Right lung (tissue), 5 donors: ENCODE results near the gene PPP5C. TPM values are rescaled to one million over a fixed set of nuclear protein-coding genes. Genes with fewer than 3 reads are reported as not detected.
"Not testable (repeated sequence)": the region's sequence is repeated elsewhere in the genome, so short reads cannot be mapped to it uniquely, and the experiment has no call there.

Experiments used
- DNase-seq, 2 donors: peaks; one replicate each; pipeline ENCODE4 v3.0.0-alpha.2; 2013
- polyA plus RNA-seq, 5 donors: library from polyadenylated mRNA; unstranded; fragments of 120-200 nt; gene quantifications; one replicate each; pipeline versions ENCODE4 v1.2.1 to v1.2.3, GENCODE V29; 2013; ENCODE audit warnings: inconsistent platforms in 1 of 5, low replicate concordance in 1 of 5; ENCODE audit not compliant: insufficient read length in 5 of 5, insufficient read depth in 1 of 5

Gene PPP5C
- polyA plus RNA-seq, 5 donors: 95.7 to 107 (median 104) TPM

DNA sequence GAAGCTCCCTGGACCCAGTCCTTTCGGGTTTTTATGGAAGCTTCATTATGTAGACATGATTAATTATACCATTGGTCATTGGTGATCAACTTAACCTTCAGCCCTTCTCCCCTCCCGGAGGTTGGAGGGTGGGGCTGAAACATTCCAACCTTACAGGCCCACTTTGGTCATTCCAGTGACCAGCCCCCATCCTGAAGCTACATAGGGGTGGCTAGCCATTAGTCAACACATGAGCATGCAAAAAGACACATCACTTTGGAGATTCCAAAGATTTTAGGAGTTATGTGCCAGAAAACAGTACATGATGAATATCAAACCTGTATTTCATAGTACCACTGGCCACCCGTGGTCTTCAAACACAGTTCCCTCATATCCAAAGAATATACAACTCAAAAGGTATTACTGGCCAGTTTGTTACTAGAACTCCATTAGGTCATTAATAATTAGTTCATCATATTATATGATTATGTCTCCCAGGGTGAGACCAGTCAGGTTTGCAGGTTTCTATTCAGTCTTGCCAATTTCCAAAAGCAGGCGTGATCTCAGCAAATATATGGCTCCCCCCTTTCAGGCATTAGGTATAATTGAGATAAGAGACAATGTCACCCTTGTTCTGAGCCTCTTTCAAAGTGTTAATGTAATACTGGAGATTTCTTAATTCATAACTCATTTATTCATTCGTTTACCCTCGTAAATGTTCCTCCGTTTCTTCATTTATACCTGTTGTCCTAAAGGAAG lies 11.1 kb downstream of the PPP5C start:
- no peak for DNase-seq

DNA sequence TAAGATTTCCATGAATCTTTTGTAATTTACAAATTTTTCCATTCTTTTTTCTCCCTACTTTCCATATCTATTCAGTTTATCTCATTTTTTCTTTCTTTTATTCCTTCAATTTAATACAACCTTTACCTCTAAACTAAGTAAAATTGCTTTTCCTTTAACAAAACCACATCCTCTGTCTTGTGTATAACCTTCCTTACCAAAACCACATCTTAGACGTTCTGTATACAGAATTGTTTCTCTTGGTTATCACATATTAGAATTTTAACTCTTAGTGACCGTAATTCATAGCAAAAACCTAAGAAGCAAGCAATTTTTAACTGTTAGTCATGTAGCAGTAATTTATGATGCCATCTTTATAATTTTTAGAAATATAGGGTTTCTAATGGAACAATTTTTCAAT lies 15.0 kb downstream of the PPP5C start:
- no peak for DNase-seq

DNA sequence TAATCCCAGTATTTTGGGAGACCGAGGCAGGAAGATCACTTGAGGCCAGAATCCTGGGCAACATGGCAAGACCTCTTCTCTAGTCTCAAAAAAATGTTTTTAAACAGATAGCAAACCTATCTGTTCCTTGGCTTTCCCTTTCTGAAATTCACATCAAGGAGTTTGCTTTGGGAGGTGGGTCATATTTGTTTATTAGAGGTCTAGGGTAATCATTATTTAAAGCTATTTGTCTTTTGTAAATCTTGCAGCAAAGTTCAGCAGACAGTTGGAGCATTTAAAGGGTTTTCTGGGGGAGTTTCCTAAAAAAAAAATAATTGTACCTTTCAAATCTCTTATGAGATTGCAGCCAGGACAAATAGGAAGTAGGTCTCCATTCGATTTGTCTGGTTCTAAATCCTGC lies 17.5 kb downstream of the PPP5C start:
- DNase-seq: no peak

DNA sequence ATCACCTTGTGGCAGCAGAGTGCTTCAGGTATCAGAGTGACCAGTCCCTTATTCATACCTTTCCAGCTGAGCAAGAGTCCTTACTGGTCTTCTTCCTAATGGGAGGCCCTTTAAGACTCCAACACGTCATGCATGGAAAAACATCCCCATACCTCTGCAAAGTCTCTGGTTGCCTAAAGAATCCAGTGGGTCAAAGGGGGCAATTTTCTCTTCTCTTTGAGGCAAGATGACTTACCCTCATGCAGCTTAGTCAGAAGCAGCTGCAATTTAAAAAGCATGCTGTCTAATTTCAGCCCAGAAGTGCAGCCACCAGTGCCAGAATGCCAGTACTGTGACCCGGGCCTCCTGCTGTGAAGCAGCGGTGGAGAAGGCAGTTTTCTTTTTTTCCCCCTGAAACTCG lies 18.7 kb downstream of the PPP5C start:
- no peak for DNase-seq

DNA sequence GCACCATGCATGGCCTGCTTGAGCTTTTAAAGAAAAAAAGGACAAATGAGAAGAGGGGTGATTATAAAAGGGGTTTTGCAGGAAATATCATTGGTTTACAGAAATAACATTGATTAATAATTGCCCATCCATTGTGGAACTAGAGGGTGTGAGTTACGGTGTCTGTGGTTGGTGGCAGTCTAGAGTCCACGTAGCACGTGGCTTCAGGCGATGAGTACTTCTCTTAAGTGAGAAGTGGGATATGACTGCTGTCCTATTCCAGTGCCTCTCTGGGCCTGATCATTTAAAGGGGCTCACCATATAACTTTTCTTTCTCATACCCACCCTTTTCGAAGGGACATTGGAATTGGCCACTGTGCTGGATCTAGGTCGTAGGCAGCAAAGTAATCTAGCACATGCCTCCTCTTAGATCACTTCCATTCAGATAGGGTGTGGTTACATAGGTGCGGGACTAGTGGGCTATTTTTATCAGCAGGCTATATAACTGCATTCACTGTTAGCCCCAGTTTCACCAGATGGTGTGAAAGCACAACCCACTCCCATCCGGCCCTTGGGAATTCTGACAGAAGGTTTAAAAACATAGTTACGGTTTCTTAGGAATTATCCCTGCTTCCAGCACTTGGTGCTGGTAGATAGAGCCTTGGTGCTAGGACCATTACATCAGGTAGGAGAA lies 19.9 kb downstream of the PPP5C start:
- no peak for DNase-seq

DNA sequence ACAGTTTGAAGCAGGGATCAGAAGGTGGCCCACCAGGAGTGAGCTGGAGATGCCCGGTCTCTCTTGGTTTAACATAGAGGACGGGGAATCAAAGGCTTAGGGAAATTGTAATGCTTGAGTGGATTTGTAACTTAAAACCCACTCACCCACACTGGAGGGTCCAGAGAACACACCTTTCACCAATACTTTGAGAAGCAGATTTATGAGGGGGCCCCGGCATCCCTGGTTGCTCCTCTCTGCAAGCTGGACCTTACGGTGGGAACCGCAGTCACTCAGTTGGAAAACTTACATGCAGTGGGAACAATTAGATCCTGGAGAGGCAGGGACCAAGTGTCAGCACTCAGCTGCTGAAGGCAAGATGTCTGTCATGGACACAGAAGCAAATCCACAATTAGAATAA lies 20.5 kb downstream of the PPP5C start:
- no peak for DNase-seq

DNA sequence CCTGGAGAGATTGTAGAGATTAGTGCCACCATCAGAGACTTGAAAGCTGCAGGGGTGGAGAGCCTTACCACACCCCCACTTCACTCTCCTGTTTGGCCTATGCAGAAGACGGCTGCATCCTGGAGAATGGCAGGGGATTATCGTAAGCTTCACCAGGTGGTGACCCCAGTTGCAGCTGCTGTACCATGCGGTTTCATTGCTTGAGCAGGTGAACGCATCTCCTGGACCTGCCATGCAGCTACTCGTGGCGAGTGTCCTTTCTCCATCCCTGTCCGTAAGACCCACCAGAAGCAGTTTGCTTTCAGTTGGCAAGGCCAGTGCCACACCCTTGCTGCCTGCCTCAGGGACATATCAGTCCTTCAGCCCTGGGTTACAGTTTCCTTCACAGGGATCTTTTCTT lies 21.2 kb downstream of the PPP5C start:
- no peak for DNase-seq

DNA sequence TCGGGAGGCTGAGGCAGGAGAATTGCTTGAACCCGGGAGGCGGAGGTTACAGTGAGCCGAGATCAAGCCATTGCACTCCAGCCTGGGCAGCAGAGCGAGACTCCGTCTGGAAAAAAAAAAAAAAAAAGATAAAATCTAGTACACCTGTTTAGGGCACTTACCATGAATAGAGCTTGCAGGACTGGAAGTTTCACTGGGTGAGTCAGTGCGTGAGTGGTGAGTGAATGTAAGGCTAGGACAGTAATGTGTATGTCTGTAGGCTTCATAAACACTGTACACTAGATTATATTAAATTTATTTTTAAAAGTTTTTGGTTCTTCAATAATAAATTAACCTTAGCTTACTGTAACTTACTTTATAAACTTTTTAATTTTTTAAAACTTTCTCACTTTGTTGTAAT lies 22.9 kb downstream of the PPP5C start:
- DNase-seq: no peak

DNA sequence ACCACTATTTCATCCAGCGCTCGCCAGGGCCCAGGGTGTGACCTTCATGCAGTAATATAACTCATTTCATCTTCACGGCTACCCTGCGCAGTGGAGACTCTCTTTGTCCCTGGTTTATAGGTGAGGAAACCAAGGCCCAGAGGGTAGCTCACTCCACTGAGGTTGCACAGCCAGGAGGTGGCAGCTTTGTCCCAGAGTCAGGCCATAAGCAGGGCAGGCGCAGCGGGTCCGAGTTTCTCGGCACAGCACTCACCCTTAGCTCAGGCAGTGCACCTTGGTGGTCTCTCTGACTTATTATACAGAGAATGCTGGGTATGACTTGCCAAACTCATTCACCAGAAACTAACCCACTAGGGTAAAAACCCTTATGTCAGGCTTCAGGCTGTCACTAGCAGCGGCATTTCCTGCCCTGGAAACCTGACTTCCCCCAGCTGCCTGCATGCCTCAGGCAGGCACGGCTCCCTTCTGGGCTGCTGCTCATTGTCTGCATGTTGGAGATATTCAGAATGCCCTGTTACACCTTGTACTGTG lies 24.5 kb downstream of the PPP5C start:
- DNase-seq: no peak

DNA sequence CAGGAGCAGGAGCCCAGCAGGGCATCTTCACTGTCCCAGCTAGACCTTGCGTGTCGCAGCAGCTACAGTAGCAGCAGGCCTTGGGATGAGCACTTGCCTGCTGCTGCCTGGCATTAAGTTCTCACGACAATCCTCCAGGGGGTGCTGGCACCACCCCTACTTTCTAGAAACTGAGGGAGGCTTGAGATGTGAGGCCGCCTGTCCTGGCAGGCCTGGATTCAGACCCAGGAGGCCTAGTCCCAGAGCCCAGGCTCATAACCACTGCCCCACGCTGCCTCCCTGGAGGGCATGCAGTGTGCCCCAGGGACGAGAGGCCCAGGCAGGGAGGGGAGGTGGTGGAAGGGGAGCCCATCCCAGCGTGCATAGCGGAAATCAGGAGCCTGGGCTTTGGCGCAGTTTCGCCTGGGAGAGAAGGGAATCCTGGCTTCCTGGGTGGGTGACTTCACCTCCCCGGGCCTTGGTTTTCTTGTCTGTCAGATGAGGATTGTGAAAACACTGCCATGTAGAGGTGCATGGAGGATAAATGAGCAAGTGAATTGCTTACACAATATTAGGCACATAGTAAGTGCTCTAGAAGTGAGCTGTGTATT lies 26.1 kb downstream of the PPP5C start:
- DNase-seq: no peak

DNA sequence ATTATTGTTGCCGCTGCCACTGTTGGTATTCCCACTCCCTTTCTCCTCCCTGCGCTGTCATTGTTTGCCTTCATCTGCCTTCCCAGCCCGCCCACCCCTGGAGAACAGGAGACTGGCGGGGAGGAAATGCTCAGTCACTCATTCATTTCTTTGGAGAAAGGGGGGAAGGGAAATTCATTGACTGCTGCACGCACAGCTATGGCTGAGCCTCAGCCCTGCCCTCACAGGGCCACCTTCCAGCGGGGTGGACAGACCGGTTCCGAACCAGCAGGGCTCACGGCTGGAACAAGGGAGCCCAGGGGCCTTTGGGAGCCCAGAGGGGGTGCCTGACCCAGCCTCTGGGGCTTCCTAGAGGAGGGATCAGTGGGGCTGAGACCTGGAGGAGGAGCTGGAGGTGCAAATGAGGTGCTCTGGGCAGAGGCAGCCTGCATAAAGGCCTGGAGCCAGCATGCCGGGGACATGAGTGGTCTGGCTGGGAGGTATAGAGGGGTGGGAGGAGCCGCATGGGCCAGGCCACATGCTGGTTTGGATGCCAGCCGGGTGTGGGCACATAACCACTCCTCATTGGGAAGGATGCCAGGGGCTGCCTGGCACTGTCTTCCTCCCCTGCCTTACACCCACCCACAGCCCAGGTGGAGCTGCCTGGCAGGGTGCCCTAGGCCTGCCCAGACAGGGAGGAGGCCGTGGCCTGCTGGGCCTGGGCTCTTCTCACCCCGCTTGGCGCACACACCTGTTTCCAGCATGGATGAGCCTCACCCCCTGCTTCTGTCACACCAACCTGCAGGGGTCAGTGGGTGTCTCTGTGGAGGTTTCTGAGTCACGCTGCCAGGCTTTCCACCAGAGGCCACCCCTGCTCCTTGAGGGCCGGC lies 26.8 kb downstream of the PPP5C start:
- DNase-seq: peak; percentile 68 to 75

DNA sequence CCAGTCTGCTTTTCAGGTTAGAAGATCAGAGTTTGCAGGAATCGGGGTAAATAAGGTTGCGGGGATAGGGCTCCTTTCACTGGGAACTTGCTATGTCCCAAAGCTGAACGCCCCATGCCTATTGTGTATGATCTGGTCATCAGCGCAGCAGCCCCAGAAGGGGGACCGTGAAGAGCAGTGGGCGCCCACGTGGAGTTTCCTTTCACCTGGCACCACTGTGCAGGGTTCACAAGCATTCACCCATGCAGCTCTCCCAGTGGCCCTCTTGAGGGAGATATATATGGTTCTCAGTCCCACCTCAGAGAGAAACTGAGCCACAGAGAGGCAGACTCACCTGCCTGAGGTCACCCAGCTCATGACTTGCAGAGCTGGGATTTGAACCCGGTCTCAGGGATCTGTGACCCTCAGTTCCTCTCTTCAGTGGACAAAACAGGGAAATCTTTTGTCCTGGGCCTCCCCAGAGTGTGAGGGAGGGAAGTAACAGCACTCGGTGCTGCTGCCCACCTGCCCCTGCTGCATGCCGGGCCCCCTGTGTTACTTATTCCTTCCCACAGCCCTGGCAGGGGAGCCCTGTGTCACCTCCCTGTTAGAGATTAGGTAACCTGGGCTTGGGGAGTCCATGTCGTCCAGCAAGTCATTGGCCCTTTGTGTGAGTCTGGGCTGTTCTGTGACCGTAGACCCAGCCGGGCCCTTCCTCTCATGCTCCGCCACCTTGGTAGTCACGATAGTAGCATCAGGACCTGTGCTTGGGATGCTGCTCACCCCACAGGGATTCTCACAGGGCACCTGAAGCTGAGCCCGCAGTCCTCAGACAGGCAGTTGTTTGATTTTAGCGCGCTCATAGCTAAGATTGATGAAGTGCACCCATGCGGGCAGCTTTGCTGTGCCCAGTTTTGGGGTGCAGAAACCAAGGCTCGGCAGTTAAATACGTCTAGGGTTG lies 27.9 kb downstream of the PPP5C start:
- DNase-seq: no peak

DNA sequence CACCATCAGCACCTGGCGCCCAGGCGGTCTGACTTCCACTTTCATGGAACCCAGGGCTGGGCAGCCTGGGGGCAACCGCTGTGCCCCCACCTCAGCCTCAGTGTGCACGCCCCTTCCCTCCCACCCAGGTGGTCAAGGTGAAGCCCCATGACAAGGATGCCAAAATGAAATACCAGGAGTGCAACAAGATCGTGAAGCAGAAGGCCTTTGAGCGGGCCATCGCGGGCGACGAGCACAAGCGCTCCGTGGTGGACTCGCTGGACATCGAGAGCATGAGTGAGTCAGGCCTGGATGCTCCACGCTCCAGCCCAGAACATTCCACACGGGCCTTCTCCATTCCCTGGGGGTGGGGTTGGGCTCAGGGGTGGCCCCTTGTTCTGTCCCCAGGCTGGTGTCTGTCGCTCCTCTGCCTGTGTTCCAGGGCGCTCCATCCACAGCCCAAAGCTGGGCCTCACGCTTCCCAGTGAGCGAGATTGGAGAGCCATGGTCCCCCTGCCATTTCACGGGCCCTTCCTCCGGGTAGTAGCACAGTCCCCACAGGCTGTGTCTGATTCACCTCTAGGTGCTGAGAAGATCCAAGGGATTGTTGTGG lies 28.7 kb downstream of the PPP5C start:
- DNase-seq: not testable (repeated sequence)

DNA sequence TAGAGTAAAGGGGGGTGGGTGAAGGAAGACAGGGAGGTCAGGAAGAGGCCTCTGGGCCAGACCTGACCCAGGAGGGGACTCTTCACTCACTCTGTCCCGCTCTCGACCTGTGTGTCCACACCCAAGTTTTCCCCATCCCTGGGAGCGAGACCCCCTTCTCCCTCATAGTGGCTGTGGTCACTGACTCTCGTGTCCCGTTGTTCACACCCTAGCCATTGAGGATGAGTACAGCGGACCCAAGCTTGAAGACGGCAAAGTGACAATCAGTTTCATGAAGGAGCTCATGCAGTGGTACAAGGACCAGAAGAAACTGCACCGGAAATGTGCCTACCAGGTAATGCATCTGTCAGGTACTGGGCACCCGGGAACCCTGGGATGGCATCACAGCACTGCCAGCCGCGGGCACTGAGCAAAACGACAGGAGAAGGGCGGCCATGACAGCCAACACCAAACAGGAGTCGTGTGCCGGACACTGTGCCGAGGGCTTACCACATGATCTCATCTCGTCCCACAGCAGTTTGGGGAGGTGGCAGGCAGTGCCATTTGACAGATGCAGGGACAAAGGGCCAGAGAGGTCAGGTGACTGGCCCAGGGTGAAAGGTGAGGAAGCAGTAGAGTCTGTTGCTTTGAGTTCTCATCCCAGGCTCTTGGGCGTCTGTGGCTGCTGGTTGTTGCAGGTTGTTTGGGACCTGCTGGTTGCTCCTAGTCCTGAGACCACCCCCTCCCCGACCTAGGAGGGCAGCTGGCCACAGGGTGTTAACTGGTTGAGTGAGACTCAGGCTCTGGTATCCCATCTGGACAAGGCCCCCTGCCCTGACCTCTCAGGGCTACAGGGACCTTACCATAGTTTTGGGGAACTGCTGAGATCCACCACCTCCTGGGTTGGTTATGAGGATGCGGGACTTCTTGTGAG lies 29.6 kb downstream of the PPP5C start:
- DNase-seq: no peak

DNA sequence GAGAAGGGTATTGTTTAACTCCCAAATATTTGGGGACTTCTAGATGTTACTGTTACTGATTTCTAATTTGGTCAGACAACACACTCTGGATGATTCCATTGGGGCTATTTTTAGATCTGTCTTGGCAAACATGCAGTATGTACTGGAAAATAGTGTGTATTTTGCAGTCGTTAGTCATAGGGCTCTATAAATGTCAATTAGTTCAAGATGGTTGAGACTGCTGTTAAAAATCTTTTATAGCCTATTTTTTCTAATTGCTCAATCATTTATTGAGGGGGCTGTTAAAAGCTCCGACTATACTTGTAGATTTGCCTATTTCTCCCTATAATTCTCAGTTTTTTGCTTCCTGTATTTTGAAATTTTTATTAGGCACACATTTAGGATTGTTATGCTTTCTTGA lies 31.4 kb downstream of the PPP5C start:
- peak; percentile 53 to 54 for DNase-seq

DNA sequence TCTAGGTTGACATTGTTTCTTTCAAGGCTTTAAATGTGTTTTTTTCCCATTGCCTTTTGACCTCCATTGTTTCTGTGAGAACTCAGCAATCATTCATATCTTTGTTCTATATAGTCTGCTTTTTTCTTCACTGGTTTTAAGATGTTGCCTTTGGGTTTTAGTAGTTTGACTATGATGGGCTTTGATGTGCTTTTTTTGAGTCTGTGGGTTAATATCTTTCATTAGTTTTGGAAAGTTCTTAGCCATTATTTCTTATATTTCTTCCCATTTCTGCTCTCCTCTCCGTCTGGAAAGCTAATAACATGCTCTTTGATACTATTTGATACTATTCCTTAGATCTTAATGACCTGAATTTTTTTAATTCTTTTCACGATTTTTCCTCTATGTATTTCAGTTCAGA lies 33.8 kb downstream of the PPP5C start:
- no peak for DNase-seq

DNA sequence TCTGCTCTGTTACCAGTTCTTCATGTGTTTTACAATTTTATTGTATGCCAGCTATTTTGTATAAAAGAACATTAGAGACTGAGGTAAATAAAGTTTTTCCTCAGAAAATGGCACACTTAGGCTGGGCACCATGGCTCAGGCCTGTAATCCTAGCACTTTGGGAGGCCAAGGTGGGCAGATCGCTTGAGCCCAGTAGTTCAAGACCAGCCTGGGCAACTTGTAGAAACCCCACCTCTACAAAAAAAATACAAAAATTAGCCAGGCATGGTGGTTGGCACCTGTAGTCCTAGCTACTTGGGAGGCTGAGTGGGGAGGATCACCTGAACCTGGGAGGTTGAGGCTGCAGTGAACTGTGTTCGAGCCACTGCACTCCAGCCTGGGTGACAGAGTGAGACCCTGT lies 34.5 kb downstream of the PPP5C start:
- DNase-seq: no peak

DNA sequence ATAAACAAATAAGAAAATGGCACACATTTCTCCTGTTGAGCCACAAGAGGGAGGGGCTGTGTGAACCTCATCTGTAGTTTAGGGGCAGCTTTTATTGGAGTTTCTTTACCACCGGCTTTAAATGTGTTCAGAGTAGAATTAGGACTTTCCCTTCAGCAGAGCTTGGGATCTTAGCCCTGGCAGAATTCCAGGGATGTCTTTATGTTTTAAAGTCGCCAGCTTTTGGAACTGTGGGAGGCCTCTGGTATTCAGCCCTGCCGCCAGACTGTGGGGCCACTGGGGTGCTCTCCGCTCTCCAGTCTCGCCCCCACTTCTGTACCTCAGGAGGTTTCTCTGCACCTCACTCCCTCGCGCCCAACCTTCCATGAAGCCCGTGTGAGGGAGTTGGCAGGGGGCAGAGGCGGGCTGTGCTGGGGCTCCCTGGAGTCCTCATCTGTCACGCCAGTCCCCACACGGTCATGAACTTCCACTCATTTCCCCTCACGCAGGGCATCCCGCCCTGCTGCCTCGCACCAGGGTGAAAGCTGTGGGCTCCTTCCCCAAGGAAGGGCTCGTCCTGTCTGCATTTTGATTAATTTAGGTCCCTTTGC lies 35.0 kb downstream of the PPP5C start:
- no peak for DNase-seq
